ENCODE measurements around the gene NCOA7.
A peak's percentile ranks its signal among the peaks of the same experiment; 100 is the strongest.

GRCh38 chr6:125791820-125792165 lies 1.0 kb downstream of the NCOA7 start:
- TF ChIP-seq CTCF (conservative IDR thresholded peaks at IDR 0.05) (peak; percentile 11), EZH2 (IDR thresholded peaks at IDR 0.05; ENCODE audit: low read depth) (no peak)

Data from PC-9 (cell line).